Astrocyte (in vitro differentiated cells and primary cell): Measurements from ENCODE around the gene GLS. TPM values are rescaled to one million over a fixed set of nuclear protein-coding genes. Genes with fewer than 3 reads are reported as not detected.
A peak's percentile ranks its signal among the peaks of the same experiment; 100 is the strongest.

Experiments used
- DNase-seq: peaks from one replicate; pipeline ENCODE4 v3.0.0-alpha.2; 2010; ENCODE audit warnings: low read depth
- FAIRE-seq: peaks from 2 replicates; lab custom pipeline; 2011; peaks lifted over from hg19 to GRCh38; lab: Jason Lieb, UNC
- H2AFZ ChIP-seq: 2 replicates; pipeline ENCODE4 v1.6.0; 2012; ENCODE audit warnings: low read depth, low read length, inconsistent platforms
- H3K27ac ChIP-seq: 2 replicates; pipeline ENCODE4 v1.5.1; 2011; ENCODE audit warnings: low read depth, low read length, inconsistent platforms
- H3K27me3 ChIP-seq: 2 replicates; pipeline ENCODE4 v1.6.0; 2011; ENCODE audit warnings: low read length, inconsistent platforms; ENCODE audit not compliant: insufficient read depth
- H3K36me3 ChIP-seq: 2 replicates; pipeline ENCODE4 v1.5.1; 2011; ENCODE audit warnings: low read length, inconsistent platforms; ENCODE audit not compliant: insufficient read depth
- H3K4me1 ChIP-seq: 2 replicates; pipeline ENCODE4 v1.5.1; 2011; ENCODE audit warnings: low read length, inconsistent platforms; ENCODE audit not compliant: insufficient read depth
- H3K4me2 ChIP-seq: 2 replicates; pipeline ENCODE4 v1.6.0; 2012; ENCODE audit warnings: low read length, inconsistent platforms
- H3K4me3 ChIP-seq: 2 replicates; pipeline ENCODE4 v1.5.1; 2011; ENCODE audit warnings: low read depth, mild to moderate bottlenecking, low read length, inconsistent platforms; ENCODE audit not compliant: insufficient read depth
- H3K79me2 ChIP-seq: 2 replicates; pipeline ENCODE4 v1.6.0; 2012; ENCODE audit warnings: mild to moderate bottlenecking, low read length, inconsistent platforms; ENCODE audit not compliant: insufficient read depth
- H3K9ac ChIP-seq: 2 replicates; pipeline ENCODE4 v1.6.0; 2012; ENCODE audit warnings: mild to moderate bottlenecking, low read length, inconsistent platforms
- H3K9me3 ChIP-seq: 2 replicates; pipeline ENCODE4 v1.5.1; 2012; ENCODE audit warnings: low read depth, mild to moderate bottlenecking, low read length, inconsistent platforms; ENCODE audit not compliant: insufficient read depth
- H4K20me1 ChIP-seq: 2 replicates; pipeline ENCODE4 v1.6.0; 2012; ENCODE audit warnings: low read length, inconsistent platforms; ENCODE audit not compliant: insufficient read depth
- H3K27ac Mint-ChIP-seq: one replicate; pipeline ENCODE4 v1.8.0; 2021; ENCODE audit warnings: mild to moderate bottlenecking, mixed read lengths; ENCODE audit not compliant: unreplicated experiment
- H3K27me3 Mint-ChIP-seq: one replicate; pipeline ENCODE4 v1.8.0; 2021; ENCODE audit warnings: low read depth, mixed read lengths; ENCODE audit not compliant: unreplicated experiment
- H3K36me3 Mint-ChIP-seq: one replicate; pipeline ENCODE4 v1.8.0; 2021; ENCODE audit warnings: low read depth, mixed read lengths; ENCODE audit not compliant: unreplicated experiment
- H3K4me1 Mint-ChIP-seq: one replicate; pipeline ENCODE4 v1.8.0; 2021; ENCODE audit warnings: low read depth, mixed read lengths; ENCODE audit not compliant: unreplicated experiment
- H3K4me3 Mint-ChIP-seq: one replicate; pipeline ENCODE4 v1.8.0; 2021; ENCODE audit warnings: mild to moderate bottlenecking, moderate library complexity, mixed read lengths; ENCODE audit not compliant: unreplicated experiment
- H3K9me3 Mint-ChIP-seq: one replicate; pipeline ENCODE4 v1.8.0; 2021; ENCODE audit warnings: mild to moderate bottlenecking, mixed read lengths; ENCODE audit not compliant: unreplicated experiment
- CTCF ChIP-seq: IDR thresholded peaks from 2 replicates; pipeline ENCODE4 v1.5.1; 2011; ENCODE audit warnings: low read depth, mild to moderate bottlenecking, inconsistent platforms, low read length, moderate library complexity; ENCODE audit not compliant: insufficient read depth
- EZH2 ChIP-seq: IDR thresholded peaks from 2 replicates; pipeline ENCODE4 v1.6.1; 2012; ENCODE audit warnings: mild to moderate bottlenecking, low read length, inconsistent platforms; ENCODE audit not compliant: insufficient read depth
- total RNA-seq: library from RNA; stranded (reverse); gene quantifications from 2 replicates; pipeline ENCODE4 v1.2.1, GENCODE V29; 2021

Gene GLS
- total RNA-seq, 1 donor from 2014 or later, result 189 TPM

DNA sequence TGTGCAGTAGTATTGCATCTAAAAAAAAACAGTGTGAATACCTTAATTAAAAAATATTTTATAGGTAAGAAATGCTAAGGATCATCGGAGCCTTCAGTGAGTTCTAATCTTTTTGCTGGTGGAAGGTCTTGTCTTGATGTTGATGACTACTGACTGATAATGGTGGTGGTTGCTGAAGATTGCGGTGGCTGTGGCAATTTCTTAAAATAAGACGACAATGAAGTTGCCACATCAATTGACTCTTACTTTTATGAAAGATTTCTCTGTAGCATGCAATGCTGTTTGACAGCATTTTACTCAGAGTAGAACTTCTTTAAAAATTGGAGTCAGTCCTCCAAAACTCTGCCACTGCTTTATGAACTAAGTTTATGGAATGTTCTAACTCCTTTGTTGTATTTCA, 36.2 kb downstream of the GLS start:
- Mint-ChIP-seq H3K27me3 (no peaks in the 10 kb centered on the region), H3K27ac (peak overlapping the region; percentile 65), H3K4me3 (no peak overlapping the region), H3K4me1 (peaks cover 13% of the 10 kb centered on the region), H3K36me3 (peaks cover 24% of the 10 kb centered on the region), H3K9me3 (no peaks in the 10 kb centered on the region)
- Histone ChIP-seq H3K4me1 (peaks cover 4% of the 10 kb centered on the region), H3K9me3 (no peaks in the 10 kb centered on the region), H3K9ac (no peak overlapping the region), H3K27ac (no peak overlapping the region), H3K79me2 (peaks cover 16% of the 10 kb centered on the region), H3K27me3 (no peaks in the 10 kb centered on the region), H3K4me2 (no peak overlapping the region), H3K36me3 (peaks cover 35% of the 10 kb centered on the region), H4K20me1 (peaks cover 10% of the 10 kb centered on the region), H3K4me3 (no peak overlapping the region), H2AFZ (no peak overlapping the region)
- FAIRE-seq (no peak), DNase-seq (no peak)
- no peak for TF ChIP-seq CTCF
- TF ChIP-seq EZH2, result no peak

GRCh38 chr2:190920085-190920484, 39.5 kb downstream of the GLS start:
- Histone ChIP-seq H3K4me3 (no peak overlapping the region), H3K4me1 (peaks cover 4% of the 10 kb centered on the region), H3K9ac (no peak overlapping the region), H3K9me3 (no peaks in the 10 kb centered on the region), H3K4me2 (no peak overlapping the region), H3K36me3 (peaks cover 50% of the 10 kb centered on the region), H3K79me2 (peaks cover 7% of the 10 kb centered on the region), H2AFZ (no peak overlapping the region), H3K27ac (no peak overlapping the region), H3K27me3 (no peaks in the 10 kb centered on the region), H4K20me1 (peaks cover 10% of the 10 kb centered on the region)
- no peaks in the 10 kb centered on the region for H3K9me3 Mint-ChIP-seq
- H3K4me3 Mint-ChIP-seq, result no peak overlapping the region
- H3K4me1 Mint-ChIP-seq, result peaks cover 24% of the 10 kb centered on the region
- no peak for FAIRE-seq
- no peak for DNase-seq
- H3K27me3 Mint-ChIP-seq, result no peaks in the 10 kb centered on the region
- TF ChIP-seq CTCF, result no peak
- TF ChIP-seq EZH2, result no peak
- H3K36me3 Mint-ChIP-seq, result peaks cover 41% of the 10 kb centered on the region
- no peak overlapping the region for H3K27ac Mint-ChIP-seq

DNA sequence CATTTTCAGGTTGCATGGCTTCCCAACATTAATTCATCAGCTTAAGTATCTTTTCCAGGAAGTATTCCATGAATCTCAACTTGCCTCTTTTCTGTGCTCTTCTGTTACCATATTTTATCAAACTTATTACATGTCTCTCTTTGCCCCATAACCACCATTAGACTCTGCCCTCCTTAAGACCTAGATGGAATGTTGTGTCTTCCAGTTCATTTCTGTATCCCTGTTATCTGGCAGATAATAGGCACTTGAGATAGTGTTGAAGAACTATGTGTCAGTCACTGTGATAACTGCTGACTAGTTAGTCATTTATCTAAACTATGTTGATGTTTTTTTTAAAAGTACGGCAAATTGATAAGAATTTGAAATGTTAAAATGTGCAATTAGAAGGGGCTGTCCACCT, 41.8 kb downstream of the GLS start:
- no peaks in the 10 kb centered on the region for H3K27me3 ChIP-seq
- TF ChIP-seq EZH2, result no peak
- no peak for TF ChIP-seq CTCF
- H3K27ac ChIP-seq, result no peak overlapping the region
- peaks cover 10% of the 10 kb centered on the region for H4K20me1 ChIP-seq
- peaks cover 10% of the 10 kb centered on the region for H3K79me2 ChIP-seq
- peaks cover 4% of the 10 kb centered on the region for H3K4me1 ChIP-seq
- no peaks in the 10 kb centered on the region for H3K9me3 Mint-ChIP-seq
- H3K9ac ChIP-seq, result no peak overlapping the region
- H3K36me3 ChIP-seq, result peaks cover 52% of the 10 kb centered on the region
- FAIRE-seq (peak; percentile 80), DNase-seq (peak; percentile 22)
- peaks cover 38% of the 10 kb centered on the region for H3K4me1 Mint-ChIP-seq
- H3K27ac Mint-ChIP-seq, result peak overlapping the region; percentile 27
- H3K4me2 ChIP-seq, result no peak overlapping the region
- H3K9me3 ChIP-seq, result no peaks in the 10 kb centered on the region
- H3K36me3 Mint-ChIP-seq, result peaks cover 37% of the 10 kb centered on the region
- no peak overlapping the region for H2AFZ ChIP-seq
- H3K4me3 Mint-ChIP-seq, result peak overlapping the region; percentile 4
- no peak overlapping the region for H3K4me3 ChIP-seq
- no peaks in the 10 kb centered on the region for H3K27me3 Mint-ChIP-seq
